Calu3 (cell line): ENCODE measurements around the gene CCDC24. TPM values are rescaled to one million over a fixed set of nuclear protein-coding genes. Genes with fewer than 3 reads are reported as not detected.

Experiments
- BruUV-seq: library from RNA; stranded (reverse); fragments of 400-500 nt; replicated peaks from 2 replicates; lab custom pipeline; 2021; lab: Mats Ljungman, UMichigan
- CTCF ChIA-PET: fragments of 300-600 bp; sonication (Branson Sonifier 250); formaldehyde crosslinking; loops from one replicate; lab custom pipeline; 2022; ENCODE audit warnings: antibody characterized with exemption; lab: Charles Lee
- DNase-seq: peaks from one replicate; pipeline ENCODE4 v3.0.0; 2022
- H3K27ac Mint-ChIP-seq: one replicate; pipeline ENCODE4 v1.8.0; 2022; ENCODE audit warnings: mixed read lengths; ENCODE audit not compliant: unreplicated experiment
- H3K27me3 Mint-ChIP-seq: one replicate; pipeline ENCODE4 v1.8.0; 2022; ENCODE audit warnings: mixed read lengths; ENCODE audit not compliant: unreplicated experiment
- H3K36me3 Mint-ChIP-seq: one replicate; pipeline ENCODE4 v1.8.0; 2022; ENCODE audit warnings: mild to moderate bottlenecking, moderate library complexity, mixed read lengths; ENCODE audit not compliant: insufficient read depth, unreplicated experiment
- H3K4me1 Mint-ChIP-seq: one replicate; pipeline ENCODE4 v1.8.0; 2022; ENCODE audit warnings: mild to moderate bottlenecking, low read depth, mixed read lengths; ENCODE audit not compliant: unreplicated experiment
- H3K4me3 Mint-ChIP-seq: one replicate; pipeline ENCODE4 v1.8.0; 2022; ENCODE audit warnings: mild to moderate bottlenecking, low read depth, moderate library complexity, mixed read lengths; ENCODE audit not compliant: unreplicated experiment
- H3K9me3 Mint-ChIP-seq: one replicate; pipeline ENCODE4 v1.8.0; 2022; ENCODE audit warnings: low read depth, mixed read lengths; ENCODE audit not compliant: unreplicated experiment
- intact Hi-C: fragments of 100-400 bp; cut with micrococcal nuclease; formaldehyde crosslinking; loops from one replicate; pipeline ENCODE4 v1.10.0; 2022; ENCODE audit not compliant: unreplicated experiment
- total RNA-seq: library from RNA; stranded (reverse); gene quantifications from 2 replicates; pipeline ENCODE4 v1.2.3, GENCODE V29; 2022
- TF ChIP-seq, protein P1 (sequence below): fragments of 200-600 bp; IDR thresholded peaks from one replicate; pipeline ENCODE4 v1.8.0; 2022; ENCODE audit warnings: antibody characterized with exemption; ENCODE audit not compliant: unreplicated experiment

Gene CCDC24
- total RNA-seq, 1 experiment from 2014 or later: 19.7 TPM

GRCh38 chr1:43956234-43956633 lies 35.2 kb upstream of the CCDC24 start:
- BruUV-seq: no TSS peak
- intact Hi-C loops: no loop called here
- Mint-ChIP-seq H3K36me3 (no peaks in the 10 kb centered on the region), H3K27ac (no peak overlapping the region), H3K9me3 (no peaks in the 10 kb centered on the region), H3K4me3 (no peak overlapping the region), H3K4me1 (no peaks in the 10 kb centered on the region), H3K27me3 (no peaks in the 10 kb centered on the region)
- DNase-seq: no peak
- TF ChIP-seq, protein P1, sequence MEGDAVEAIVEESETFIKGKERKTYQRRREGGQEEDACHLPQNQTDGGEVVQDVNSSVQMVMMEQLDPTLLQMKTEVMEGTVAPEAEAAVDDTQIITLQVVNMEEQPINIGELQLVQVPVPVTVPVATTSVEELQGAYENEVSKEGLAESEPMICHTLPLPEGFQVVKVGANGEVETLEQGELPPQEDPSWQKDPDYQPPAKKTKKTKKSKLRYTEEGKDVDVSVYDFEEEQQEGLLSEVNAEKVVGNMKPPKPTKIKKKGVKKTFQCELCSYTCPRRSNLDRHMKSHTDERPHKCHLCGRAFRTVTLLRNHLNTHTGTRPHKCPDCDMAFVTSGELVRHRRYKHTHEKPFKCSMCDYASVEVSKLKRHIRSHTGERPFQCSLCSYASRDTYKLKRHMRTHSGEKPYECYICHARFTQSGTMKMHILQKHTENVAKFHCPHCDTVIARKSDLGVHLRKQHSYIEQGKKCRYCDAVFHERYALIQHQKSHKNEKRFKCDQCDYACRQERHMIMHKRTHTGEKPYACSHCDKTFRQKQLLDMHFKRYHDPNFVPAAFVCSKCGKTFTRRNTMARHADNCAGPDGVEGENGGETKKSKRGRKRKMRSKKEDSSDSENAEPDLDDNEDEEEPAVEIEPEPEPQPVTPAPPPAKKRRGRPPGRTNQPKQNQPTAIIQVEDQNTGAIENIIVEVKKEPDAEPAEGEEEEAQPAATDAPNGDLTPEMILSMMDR: no peak
- CTCF ChIA-PET: interaction anchor here (0.6 kb wide), 1 partner anchor 434 kb away, joined by 3 read pairs; no protein-coding TSS in a partner anchor

- CTCF ChIA-PET: no interaction called here
- no peak for DNase-seq
- TF ChIP-seq, protein P1: no peak
- no TSS peak for BruUV-seq
- Mint-ChIP-seq H3K4me3 (no peak overlapping the region), H3K9me3 (no peaks in the 10 kb centered on the region), H3K27me3 (no peaks in the 10 kb centered on the region), H3K27ac (no peak overlapping the region), H3K36me3 (no peaks in the 10 kb centered on the region), H3K4me1 (no peaks in the 10 kb centered on the region)
- intact Hi-C loops: no loop called here
These were observed 33.9 kb upstream of the CCDC24 start for GRCh38 chr1:43957407-43958040.

DNA sequence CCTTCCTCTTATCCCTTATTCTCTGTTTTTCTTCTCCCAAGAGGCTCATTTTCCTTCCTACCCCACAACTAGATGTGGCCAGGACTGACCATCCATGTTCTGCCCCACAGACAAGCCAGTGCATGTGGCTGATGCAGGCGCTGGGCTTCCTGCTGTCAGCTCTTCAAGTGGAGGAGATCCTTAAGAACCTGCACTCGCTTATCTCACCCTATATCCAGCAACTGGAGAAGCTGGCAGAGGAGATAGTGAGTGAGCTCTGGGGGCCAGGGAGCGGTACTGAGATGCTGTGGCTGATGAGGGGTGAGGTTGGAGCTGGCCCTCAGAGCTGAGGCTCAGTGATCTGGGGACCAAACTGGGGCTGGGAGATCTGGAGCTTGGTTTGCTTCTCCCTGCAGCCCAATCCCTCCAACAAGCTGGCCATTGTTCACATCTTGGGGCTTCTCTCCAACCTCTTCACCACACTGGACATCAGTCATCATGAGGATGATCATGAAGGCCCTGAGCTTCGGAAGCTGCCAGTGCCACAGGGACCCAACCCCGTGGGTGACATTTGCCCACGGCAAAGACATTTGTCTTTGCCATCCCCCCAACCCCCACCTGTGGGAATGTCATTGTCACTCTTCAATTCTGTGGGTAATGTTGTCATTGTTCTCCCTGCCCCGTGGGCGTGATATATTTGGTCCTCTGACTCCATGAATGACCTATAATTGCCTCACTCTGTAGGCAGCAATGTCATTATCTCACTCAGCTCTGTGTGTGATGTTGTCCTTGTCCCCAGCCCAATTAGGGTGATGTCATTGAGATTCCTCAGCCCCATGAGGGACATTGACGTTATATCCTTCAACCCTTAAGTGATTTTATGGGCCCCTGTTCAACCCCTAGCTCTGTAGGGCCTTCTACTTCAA lies 32.8 kb upstream of the CCDC24 start:
- no peaks in the 10 kb centered on the region for H3K4me1 Mint-ChIP-seq
- no peak overlapping the region for H3K27ac Mint-ChIP-seq
- no TSS peak for BruUV-seq
- TF ChIP-seq, protein P1: no peak
- H3K27me3 Mint-ChIP-seq: no peaks in the 10 kb centered on the region
- H3K4me3 Mint-ChIP-seq: no peak overlapping the region
- no peaks in the 10 kb centered on the region for H3K36me3 Mint-ChIP-seq
- intact Hi-C loops: no loop called here
- no peaks in the 10 kb centered on the region for H3K9me3 Mint-ChIP-seq
- CTCF ChIA-PET: no interaction called here
- no peak for DNase-seq

DNA sequence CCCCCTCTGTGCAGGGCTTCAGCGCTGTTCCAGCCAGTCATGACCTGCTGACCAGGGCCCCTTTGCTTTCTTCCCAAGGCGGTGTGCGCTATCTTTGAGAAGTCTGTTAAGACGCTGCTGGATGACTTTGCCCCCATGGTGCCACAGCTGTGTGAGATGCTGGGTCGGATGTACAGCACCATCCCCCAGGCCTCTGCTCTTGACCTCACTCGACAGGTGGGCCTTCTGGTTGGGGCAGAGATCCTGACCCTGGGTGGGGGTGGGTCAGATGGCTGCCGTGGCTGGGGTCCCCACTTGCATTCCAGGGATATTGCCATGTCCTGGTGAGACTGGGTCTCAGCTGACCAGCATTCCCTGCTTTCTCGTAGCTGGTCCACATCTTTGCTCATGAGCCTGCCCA lies 30.6 kb upstream of the CCDC24 start:
- TF ChIP-seq, protein P1: no peak
- H3K27me3 Mint-ChIP-seq: no peaks in the 10 kb centered on the region
- H3K27ac Mint-ChIP-seq: no peak overlapping the region
- no peak for DNase-seq
- H3K36me3 Mint-ChIP-seq: no peaks in the 10 kb centered on the region
- H3K4me1 Mint-ChIP-seq: no peaks in the 10 kb centered on the region
- intact Hi-C loops: no loop called here
- no peaks in the 10 kb centered on the region for H3K9me3 Mint-ChIP-seq
- CTCF ChIA-PET: no interaction called here
- BruUV-seq: no TSS peak
- H3K4me3 Mint-ChIP-seq: no peak overlapping the region
